Fibroblast of villous mesenchyme (primary cell): ENCODE data around the gene BTBD9. TPM values are rescaled to one million over a fixed set of nuclear protein-coding genes. Genes with fewer than 3 reads are reported as not detected.

ENCODE experiments used
- DNase-seq: peaks from one replicate; pipeline ENCODE4 v3.0.0-alpha.2; 2010; ENCODE audit warnings: low read depth
- H3K4me3 ChIP-seq: 2 replicates; pipeline ENCODE4 v1.5.1; 2011; ENCODE audit warnings: low read depth, mild to moderate bottlenecking, low read length
- CTCF ChIP-seq: IDR thresholded peaks from 2 replicates; pipeline ENCODE4 v1.5.1; 2012; ENCODE audit warnings: low read depth, mild to moderate bottlenecking, low read length; ENCODE audit not compliant: insufficient read depth
- total RNA-seq: library from RNA; depleted of rRNA; stranded (reverse); fragments of >200 nt; gene quantifications from 2 replicates; pipeline ENCODE4 v1.2.3, GENCODE V29; 2012

BTBD9 gene
- total RNA-seq, 1 donor, result 12.1 TPM

GRCh38 chr6:38493931-38494547 lies 145.7 kb downstream of the BTBD9 start:
- H3K4me3 ChIP-seq, result no peak overlapping the region
- peak; percentile 75 for TF ChIP-seq CTCF
- DNase-seq, result peak; percentile 82

GRCh38 chr6:38492031-38492430 lies 147.7 kb downstream of the BTBD9 start:
- no peak for DNase-seq
- H3K4me3 ChIP-seq, result no peak overlapping the region
- TF ChIP-seq CTCF, result no peak

GRCh38 chr6:38489951-38490350 lies 149.8 kb downstream of the BTBD9 start:
- DNase-seq, result peak; percentile 53
- no peak for TF ChIP-seq CTCF
- H3K4me3 ChIP-seq, result no peak overlapping the region

GRCh38 chr6:38487423-38487822 lies 152.3 kb downstream of the BTBD9 start:
- TF ChIP-seq CTCF, result no peak
- DNase-seq, result no peak

GRCh38 chr6:38485488-38485887 lies 154.2 kb downstream of the BTBD9 start:
- H3K4me3 ChIP-seq, result no peak overlapping the region
- peak; percentile 27 for DNase-seq
- no peak for TF ChIP-seq CTCF

More at GRCh38 chr6:38487423-38487822, 152.3 kb downstream of the BTBD9 start:
- no peak overlapping the region for H3K4me3 ChIP-seq

- DNase-seq, result no peak
- H3K4me3 ChIP-seq, result no peak overlapping the region
- no peak for TF ChIP-seq CTCF
These were observed 155.1 kb downstream of the BTBD9 start for GRCh38 chr6:38484656-38485055.

- TF ChIP-seq CTCF, result no peak
- no peak for DNase-seq
- H3K4me3 ChIP-seq, result no peak overlapping the region
These were observed 156.2 kb downstream of the BTBD9 start for GRCh38 chr6:38483526-38483925.
